ENCODE results near the gene XCR1. TPM values are rescaled to one million over a fixed set of nuclear protein-coding genes. Genes with fewer than 3 reads are reported as not detected.

The XCR1 gene
- total RNA-seq, 1 experiment from 2014 or later: 0.02 TPM

GRCh38 chr3:45985532-45986302 lies 41.6 kb downstream of the XCR1 start (continued):
- TF ChIP-seq SOX15 (CRISPR knock-in tag; IDR thresholded peaks at IDR 0.05) (no peak), E2F1 (CRISPR knock-in tag; IDR thresholded peaks at IDR 0.05) (no peak), ZNF425 (CRISPR knock-in tag; conservative IDR thresholded peaks at IDR 0.05) (no peak), ATF6 (CRISPR knock-in tag; IDR thresholded peaks at IDR 0.05) (no peak), FOXP1 (CRISPR knock-in tag; IDR thresholded peaks at IDR 0.05; ENCODE audit: borderline replicate concordance) (no peak), MAX (CRISPR knock-in tag; IDR thresholded peaks at IDR 0.05) (no peak)

- H3K9me3 Mint-ChIP-seq: no peaks in the 10 kb centered on the region
- peaks cover 42% of the 10 kb centered on the region for H3K36me3 Mint-ChIP-seq
- no peak overlapping the region for H3K27ac Mint-ChIP-seq
- ChIA-PET POLR2A (no interaction called here), CTCF (interaction anchor here (0.6 kb wide), 1 partner anchor 742 kb away, joined by 4 read pairs; no protein-coding TSS in a partner anchor)
- H3K4me1 Mint-ChIP-seq: peaks cover 15% of the 10 kb centered on the region
- DNase-seq (ENCODE audit: low spot score): no peak
- no peaks in the 10 kb centered on the region for H3K27me3 Mint-ChIP-seq (ENCODE audit: low read depth)
- no peak for ATAC-seq
- H3K4me3 Mint-ChIP-seq: no peak overlapping the region
- no peak for TF ChIP-seq GRHL2 (CRISPR knock-in tag; IDR thresholded peaks at IDR 0.05; ENCODE audit: insufficient replicate concordance, severe bottlenecking)
- no peak for TF ChIP-seq CBFB (CRISPR knock-in tag; IDR thresholded peaks at IDR 0.05; ENCODE audit: low read depth)
- TF ChIP-seq AR (CRISPR knock-in tag; IDR thresholded peaks at IDR 0.05): no peak
- no peak for TF ChIP-seq ATF1 (CRISPR knock-in tag; IDR thresholded peaks at IDR 0.05)
- no peak for TF ChIP-seq FOXJ3 (CRISPR knock-in tag; IDR thresholded peaks at IDR 0.05; ENCODE audit: borderline replicate concordance)
- TF ChIP-seq EMX1 (CRISPR knock-in tag; IDR thresholded peaks at IDR 0.05): no peak
- TF ChIP-seq NFE2L1 (CRISPR knock-in tag; IDR thresholded peaks at IDR 0.05): no peak
- no peak for TF ChIP-seq CTCF (IDR thresholded peaks at IDR 0.05)
- TF ChIP-seq ZNF263 (CRISPR knock-in tag; IDR thresholded peaks at IDR 0.05; ENCODE audit: low read depth): no peak
- no peak for TF ChIP-seq E2F1 (CRISPR knock-in tag; IDR thresholded peaks at IDR 0.05)
- TF ChIP-seq ATF2 (CRISPR knock-in tag; IDR thresholded peaks at IDR 0.05; ENCODE audit: borderline replicate concordance, low read depth): no peak
These were observed 42.7 kb downstream of the XCR1 start for GRCh38 chr3:45984331-45985312.
